ENCODE measurements around the gene GLIS2. TPM values are rescaled to one million over a fixed set of nuclear protein-coding genes. Genes with fewer than 3 reads are reported as not detected.

The GLIS2 gene
- total RNA-seq, 1 experiment from 2014 or later: 44.2 TPM

DNA sequence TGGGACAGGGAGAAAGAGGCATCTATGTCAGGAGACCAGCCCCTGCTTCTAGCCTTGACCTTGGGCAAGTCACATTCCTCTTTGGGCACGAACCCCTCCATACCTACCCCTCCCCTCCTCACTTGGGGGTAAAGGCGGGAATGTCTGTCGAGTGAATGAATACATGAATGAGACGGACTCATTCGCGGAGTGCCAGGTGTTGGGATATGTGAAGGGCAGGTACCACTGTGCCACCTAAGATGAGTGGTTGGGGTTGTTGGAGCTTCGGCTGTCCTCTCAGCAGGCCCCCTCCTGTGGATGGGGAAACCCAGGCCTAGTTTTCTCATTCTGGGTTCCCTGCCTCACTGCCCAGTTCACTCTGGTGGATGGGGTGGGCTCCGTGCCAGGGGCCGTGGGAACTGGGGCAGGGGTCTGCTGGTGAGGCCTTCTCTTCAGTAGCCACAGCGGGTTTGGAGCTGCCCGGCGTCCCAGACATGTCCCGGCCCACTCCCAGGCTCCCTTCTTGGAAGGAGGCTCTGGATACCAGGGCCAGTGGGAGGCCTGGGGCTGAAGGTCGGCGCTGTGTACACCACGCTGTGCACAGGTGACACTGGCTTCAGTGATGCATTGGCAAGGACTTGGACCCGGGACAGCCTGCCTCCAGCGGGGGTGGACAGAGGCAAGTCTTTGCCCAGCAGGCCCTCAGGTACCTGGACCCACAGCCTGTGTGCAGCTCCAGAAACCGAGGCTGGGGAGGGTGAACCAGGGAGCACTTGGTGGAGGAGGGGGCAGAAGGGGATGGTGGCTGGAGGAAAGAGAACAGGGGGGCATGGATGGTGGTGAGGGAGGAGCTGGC lies 5.6 kb downstream of the GLIS2 start:
- H3K4me2 ChIP-seq: no peak overlapping the region
- H3K4me3 ChIP-seq: no peak overlapping the region
- peaks cover 14% of the 10 kb centered on the region for H3K4me1 ChIP-seq (replicated peaks; ENCODE audit: insufficient read depth)
- DNase-seq: no peak
- H3K9me2 ChIP-seq (ENCODE audit: insufficient read depth): no peaks in the 10 kb centered on the region
- no peaks in the 10 kb centered on the region for H3K36me3 ChIP-seq (ENCODE audit: low read depth)
- CTCF ChIA-PET: no interaction called here
- peaks cover 16% of the 10 kb centered on the region for H3F3A ChIP-seq (ENCODE audit: insufficient read depth, low read depth)
- H2AFZ ChIP-seq: no peak overlapping the region
- H3K27ac ChIP-seq: no peak overlapping the region
- no peaks in the 10 kb centered on the region for H3K27me3 ChIP-seq (ENCODE audit: insufficient read depth, low read depth)
- H3K79me2 ChIP-seq (ENCODE audit: low read depth): peaks cover 23% of the 10 kb centered on the region
- TF ChIP-seq EZH2 (IDR thresholded peaks at IDR 0.05; ENCODE audit: low read depth): no peak
- TF ChIP-seq, protein P1, sequence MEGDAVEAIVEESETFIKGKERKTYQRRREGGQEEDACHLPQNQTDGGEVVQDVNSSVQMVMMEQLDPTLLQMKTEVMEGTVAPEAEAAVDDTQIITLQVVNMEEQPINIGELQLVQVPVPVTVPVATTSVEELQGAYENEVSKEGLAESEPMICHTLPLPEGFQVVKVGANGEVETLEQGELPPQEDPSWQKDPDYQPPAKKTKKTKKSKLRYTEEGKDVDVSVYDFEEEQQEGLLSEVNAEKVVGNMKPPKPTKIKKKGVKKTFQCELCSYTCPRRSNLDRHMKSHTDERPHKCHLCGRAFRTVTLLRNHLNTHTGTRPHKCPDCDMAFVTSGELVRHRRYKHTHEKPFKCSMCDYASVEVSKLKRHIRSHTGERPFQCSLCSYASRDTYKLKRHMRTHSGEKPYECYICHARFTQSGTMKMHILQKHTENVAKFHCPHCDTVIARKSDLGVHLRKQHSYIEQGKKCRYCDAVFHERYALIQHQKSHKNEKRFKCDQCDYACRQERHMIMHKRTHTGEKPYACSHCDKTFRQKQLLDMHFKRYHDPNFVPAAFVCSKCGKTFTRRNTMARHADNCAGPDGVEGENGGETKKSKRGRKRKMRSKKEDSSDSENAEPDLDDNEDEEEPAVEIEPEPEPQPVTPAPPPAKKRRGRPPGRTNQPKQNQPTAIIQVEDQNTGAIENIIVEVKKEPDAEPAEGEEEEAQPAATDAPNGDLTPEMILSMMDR (conservative IDR thresholded peaks at IDR 0.05): no peak
- POLR2A ChIA-PET (ENCODE audit: unreplicated experiment): no interaction called here
- intact Hi-C loops (cut with micrococcal nuclease; ENCODE audit: unreplicated experiment): no loop called here
- BruUV-seq (replicated peaks): no TSS peak
- no peaks in the 10 kb centered on the region for H3K9me3 ChIP-seq (ENCODE audit: insufficient read depth, low read depth)
- peaks cover 53% of the 10 kb centered on the region for H4K20me1 ChIP-seq (ENCODE audit: insufficient read depth)

DNA sequence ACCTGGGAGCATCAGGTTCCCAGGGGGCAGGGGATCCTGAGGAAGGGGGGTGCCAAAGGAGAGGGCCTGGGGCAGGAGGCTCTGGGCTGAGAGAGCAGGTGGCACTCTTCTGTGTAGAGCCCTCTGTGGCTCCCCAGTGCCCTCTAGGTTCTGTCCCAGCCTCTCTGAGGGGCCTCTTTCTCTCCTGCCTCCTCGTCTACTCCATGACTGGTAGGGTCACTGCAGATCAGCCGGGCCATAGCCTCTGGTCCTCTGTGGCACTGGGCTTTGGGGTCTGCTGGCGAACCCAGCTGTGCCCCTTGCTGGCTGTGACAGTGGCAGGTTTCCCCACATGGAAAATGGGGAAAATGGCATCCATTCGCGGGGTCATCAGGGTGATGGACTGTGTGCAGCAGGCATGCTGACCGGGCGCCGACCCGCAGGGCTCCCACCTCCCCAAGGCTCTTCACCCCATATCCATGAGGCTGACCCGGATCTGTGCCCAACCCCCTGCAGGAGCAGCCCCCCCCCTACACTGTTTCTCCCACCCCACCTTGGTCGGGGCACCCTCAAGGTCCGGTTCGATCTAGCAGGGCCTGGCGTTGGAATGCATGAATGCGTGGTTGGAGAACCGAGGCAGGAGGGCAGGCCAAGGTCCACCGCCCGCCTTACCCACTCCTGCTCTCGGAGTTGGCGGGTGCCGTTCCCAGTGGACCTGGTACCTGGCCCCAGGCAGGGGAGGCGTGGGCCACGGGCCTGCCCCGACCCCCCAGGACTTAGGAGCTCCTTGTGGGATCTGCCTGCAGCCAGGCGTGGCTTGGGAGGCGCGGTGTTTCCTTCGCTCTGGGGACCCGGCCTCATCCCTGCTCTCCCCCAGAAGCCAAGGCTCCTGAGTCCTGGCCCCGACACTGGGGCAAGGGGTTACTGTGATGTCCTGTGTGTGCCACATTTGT lies 6.5 kb downstream of the GLIS2 start:
- Histone ChIP-seq H4K20me1 (ENCODE audit: insufficient read depth) (peaks cover 49% of the 10 kb centered on the region), H3K9me2 (ENCODE audit: insufficient read depth) (no peaks in the 10 kb centered on the region), H3K27me3 (ENCODE audit: insufficient read depth, low read depth) (no peaks in the 10 kb centered on the region), H3K4me1 (replicated peaks; ENCODE audit: insufficient read depth) (peaks cover 9% of the 10 kb centered on the region), H3K79me2 (ENCODE audit: low read depth) (peaks cover 23% of the 10 kb centered on the region), H3K4me2 (no peak overlapping the region), H3K4me3 (no peak overlapping the region), H3K27ac (no peak overlapping the region), H3F3A (ENCODE audit: insufficient read depth, low read depth) (peaks cover 7% of the 10 kb centered on the region; the same call in 1 of the 2 replicates), H3K36me3 (ENCODE audit: low read depth) (no peaks in the 10 kb centered on the region), H2AFZ (no peak overlapping the region), H3K9me3 (ENCODE audit: insufficient read depth, low read depth) (no peaks in the 10 kb centered on the region)
- no peak for TF ChIP-seq EZH2 (IDR thresholded peaks at IDR 0.05; ENCODE audit: low read depth)
- BruUV-seq (replicated peaks): no TSS peak
- ChIA-PET CTCF (no interaction called here), POLR2A (ENCODE audit: unreplicated experiment) (interaction anchor here (0.6 to 0.8 kb wide), 3 partner anchors 10 to 32 kb away, joined by 3 to 5 read pairs (median 4); no protein-coding TSS in a partner anchor)
- DNase-seq: no peak
- intact Hi-C loops (cut with micrococcal nuclease; ENCODE audit: unreplicated experiment): no loop called here

DNA sequence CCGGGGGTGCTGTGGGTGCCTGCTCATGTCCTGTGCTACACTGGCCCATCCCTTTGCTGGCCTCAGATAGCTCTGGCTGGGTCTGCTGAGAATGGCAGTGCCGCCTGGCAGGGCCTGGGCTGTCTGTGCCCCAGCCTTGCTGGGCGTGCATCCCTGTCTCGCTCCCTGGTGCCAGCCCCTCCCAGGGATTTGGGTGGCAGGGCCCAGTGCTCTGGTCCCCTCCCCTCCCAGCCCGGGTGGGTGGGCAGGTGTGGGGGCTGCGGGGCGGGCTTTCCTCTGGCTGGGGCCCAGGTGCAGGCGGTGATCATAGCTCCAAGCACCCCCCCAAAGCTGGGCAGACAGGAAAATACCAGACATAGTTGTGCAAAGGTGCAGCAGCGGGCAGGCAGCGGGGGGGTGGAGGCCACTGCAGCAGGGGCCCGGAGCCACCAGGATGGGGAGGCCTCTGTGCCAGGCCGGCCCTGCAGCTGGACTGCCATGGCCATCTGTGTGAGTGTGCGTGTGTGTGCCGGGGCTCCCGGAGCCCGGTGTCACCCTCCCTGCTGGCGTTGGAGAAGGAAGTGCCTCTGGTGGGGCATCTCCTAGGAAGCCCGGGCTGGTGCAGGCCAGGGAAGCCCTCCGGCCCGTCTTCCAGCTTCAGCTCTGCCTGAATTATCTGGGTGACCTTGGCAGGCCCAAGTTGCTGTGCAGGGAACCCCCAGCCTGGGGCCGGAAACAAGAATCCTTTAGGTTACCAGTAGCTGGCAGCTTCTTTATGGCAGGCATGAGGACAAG lies 7.4 kb downstream of the GLIS2 start:
- no peak overlapping the region for H3K4me2 ChIP-seq
- peaks cover 42% of the 10 kb centered on the region for H4K20me1 ChIP-seq (ENCODE audit: insufficient read depth)
- H3K27me3 ChIP-seq (ENCODE audit: insufficient read depth, low read depth): no peaks in the 10 kb centered on the region
- H3K4me1 ChIP-seq (replicated peaks; ENCODE audit: insufficient read depth): 0 out of 2 replicates have a peak, but pooled peaks cover under 1% of the 10 kb centered on the region
- H3K27ac ChIP-seq: no peak overlapping the region
- no peak for TF ChIP-seq EZH2 (IDR thresholded peaks at IDR 0.05; ENCODE audit: low read depth)
- TF ChIP-seq, protein P1 (conservative IDR thresholded peaks at IDR 0.05): no peak
- H3K79me2 ChIP-seq (ENCODE audit: low read depth): peaks cover 16% of the 10 kb centered on the region
- H3K9me2 ChIP-seq (ENCODE audit: insufficient read depth): no peaks in the 10 kb centered on the region
- intact Hi-C loops (cut with micrococcal nuclease; ENCODE audit: unreplicated experiment): no loop called here
- BruUV-seq (replicated peaks): no TSS peak
- H3K9me3 ChIP-seq (ENCODE audit: insufficient read depth, low read depth): no peaks in the 10 kb centered on the region
- no peak overlapping the region for H3K4me3 ChIP-seq
- peak in 1 of 2 experiments; percentile 95 for DNase-seq
- no peaks in the 10 kb centered on the region for H3K36me3 ChIP-seq (ENCODE audit: low read depth)
- ChIA-PET CTCF (interaction anchor here (0.6 to 1.1 kb wide), 2 partner anchors 33 to 50 kb away, joined by 4 to 6 read pairs; no protein-coding TSS in a partner anchor), POLR2A (ENCODE audit: unreplicated experiment) (interaction anchor here (0.5 to 0.8 kb wide), 7 partner anchors 11 to 1537 kb away, joined by 3 to 9 read pairs (median 4); partner anchors contain the start of gene TFAP4)
- H2AFZ ChIP-seq: no peak overlapping the region
- H3F3A ChIP-seq (ENCODE audit: insufficient read depth, low read depth): no peaks in the 10 kb centered on the region

Data from PC-9 (cell line).